Measurements from ENCODE around the gene UPB1. TPM values are rescaled to one million over a fixed set of nuclear protein-coding genes. Genes with fewer than 3 reads are reported as not detected.

Gene UPB1
- under 1 TPM in 1 of 2 donors, not detected in 1; 0.52 TPM for total RNA-seq

DNA sequence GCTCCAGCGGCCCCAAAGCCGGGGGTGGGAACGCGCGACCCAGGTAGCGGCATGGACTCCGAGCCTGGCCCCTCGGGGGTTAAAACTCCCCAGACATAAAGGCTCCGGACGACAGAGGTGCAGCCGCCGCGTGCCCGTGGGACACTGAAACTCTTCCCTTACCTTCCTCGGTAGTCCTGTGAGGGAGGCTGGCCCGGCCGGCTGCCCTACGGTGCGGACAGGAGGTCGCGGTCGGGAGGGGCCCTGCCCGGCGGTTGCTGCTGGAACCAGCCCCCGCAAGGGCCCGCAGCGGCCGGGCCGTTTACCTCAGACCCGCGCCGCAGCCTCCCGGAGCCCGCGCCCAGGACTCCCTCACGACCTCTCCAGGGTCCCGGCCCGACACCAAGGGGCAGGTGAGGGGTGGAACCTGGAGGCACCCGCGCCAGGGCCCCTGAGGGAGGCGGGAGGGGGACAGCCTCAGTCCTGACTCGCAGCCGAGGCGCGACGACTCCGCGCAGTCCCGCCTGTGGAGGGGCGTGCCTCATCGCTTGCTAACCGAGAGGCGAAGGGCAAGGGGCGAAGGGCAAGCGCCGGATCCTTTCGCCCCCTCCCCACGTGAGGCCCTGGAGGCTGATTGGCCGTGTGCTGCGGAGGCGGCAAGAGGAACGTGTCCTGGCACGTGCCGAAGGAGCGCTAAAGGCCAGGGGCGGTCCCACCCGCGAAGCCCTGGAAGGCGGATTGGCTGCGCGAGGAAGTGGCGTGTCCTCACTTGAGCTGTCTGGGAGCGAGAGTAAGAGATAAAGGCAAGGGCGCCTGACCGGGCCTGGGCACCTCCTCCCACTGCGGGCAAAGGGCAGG, at the start of gene UPB1:
Gene UPB1 (plus strand): TSS at position 805 of the 837 bp plus-strand sequence. CDS start 72 bp downstream, outside the sequence.
- DNase-seq (peak in 1 of 4 donors; percentile 14), ATAC-seq (peak; percentile 15)
- intact Hi-C loops (cut with DNase I), result no loop called here

DNA sequence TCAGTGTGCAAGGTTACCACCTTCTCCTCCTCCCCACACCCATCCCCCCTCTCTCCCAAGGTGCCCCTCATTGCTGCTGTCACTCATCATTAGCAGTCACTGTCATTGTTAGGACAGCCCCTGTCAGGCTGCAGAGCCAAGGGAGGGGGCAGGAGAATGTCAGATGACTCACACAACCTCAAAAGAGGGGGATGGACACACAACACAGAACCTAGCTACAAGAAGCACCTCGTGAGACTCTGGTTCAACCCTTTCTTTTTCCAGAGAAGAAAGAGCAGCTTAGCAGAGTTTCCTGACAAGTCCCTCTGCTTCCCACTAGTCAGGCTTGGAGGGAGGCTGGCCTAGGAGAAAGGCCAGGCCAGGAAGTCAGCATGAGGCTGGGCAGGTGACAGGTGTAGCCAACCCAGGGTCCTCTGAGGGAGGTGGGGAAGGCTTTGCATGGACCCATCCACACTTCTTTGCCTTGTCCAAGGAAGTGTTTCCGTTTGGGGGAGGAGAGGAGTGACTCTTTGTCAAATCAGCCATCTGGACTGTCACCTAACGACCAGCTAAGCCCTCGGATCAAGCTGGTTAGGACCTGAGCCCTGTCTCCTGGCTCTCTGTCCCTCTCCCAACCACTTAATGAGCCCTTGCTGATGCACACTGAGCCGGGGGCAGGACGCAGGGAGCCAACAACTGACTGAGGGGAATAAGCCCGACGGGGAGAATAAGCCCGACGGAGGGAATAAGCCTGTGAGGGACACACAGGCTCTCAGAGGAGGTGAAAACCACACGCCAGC, 49.5 kb upstream of the UPB1 start:
- Histone ChIP-seq H3K4me3 (no peak overlapping the region), H3K27me3 (no peaks in the 10 kb centered on the region), H3K36me3 (replicated peaks in 1 of 2; ENCODE audit: insufficient read depth in 1 of 2, low read depth in 2 of 2) (no peaks in the 10 kb centered on the region), H3K9me3 (no peaks in the 10 kb centered on the region), H3K4me1 (no peaks in the 10 kb centered on the region), H3K27ac (no peak overlapping the region)
- DNase-seq (no peak), ATAC-seq (no peak)
- intact Hi-C loops (cut with DNase I), result no loop called here
- 78 to 80% methylated on average over 10 to 11 of the region's 11 CpGs for WGBS, 2 donors
- TF ChIP-seq, protein P1, sequence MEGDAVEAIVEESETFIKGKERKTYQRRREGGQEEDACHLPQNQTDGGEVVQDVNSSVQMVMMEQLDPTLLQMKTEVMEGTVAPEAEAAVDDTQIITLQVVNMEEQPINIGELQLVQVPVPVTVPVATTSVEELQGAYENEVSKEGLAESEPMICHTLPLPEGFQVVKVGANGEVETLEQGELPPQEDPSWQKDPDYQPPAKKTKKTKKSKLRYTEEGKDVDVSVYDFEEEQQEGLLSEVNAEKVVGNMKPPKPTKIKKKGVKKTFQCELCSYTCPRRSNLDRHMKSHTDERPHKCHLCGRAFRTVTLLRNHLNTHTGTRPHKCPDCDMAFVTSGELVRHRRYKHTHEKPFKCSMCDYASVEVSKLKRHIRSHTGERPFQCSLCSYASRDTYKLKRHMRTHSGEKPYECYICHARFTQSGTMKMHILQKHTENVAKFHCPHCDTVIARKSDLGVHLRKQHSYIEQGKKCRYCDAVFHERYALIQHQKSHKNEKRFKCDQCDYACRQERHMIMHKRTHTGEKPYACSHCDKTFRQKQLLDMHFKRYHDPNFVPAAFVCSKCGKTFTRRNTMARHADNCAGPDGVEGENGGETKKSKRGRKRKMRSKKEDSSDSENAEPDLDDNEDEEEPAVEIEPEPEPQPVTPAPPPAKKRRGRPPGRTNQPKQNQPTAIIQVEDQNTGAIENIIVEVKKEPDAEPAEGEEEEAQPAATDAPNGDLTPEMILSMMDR (IDR thresholded peaks at IDR 0.05), result no peak
- no peak for TF ChIP-seq POLR2A (IDR thresholded peaks at IDR 0.05)

More for the DNA sequence above, at the start of gene UPB1:
- H3K4me1 ChIP-seq, result peaks cover 10% of the 10 kb centered on the region
- H3K36me3 ChIP-seq (replicated peaks in 1 of 2; ENCODE audit: insufficient read depth in 1 of 2, low read depth in 2 of 2), result no peaks in the 10 kb centered on the region
- H3K27me3 ChIP-seq, result peaks cover 0 to 16% of the 10 kb centered on the region in 2 donors
- no peak within 1 kb of the TSS for H3K27ac ChIP-seq
- H3K4me3 ChIP-seq, result no peak within 1 kb of the TSS
- no peak for TF ChIP-seq POLR2A (IDR thresholded peaks at IDR 0.05)
- TF ChIP-seq, protein P1 (IDR thresholded peaks at IDR 0.05), result no peak
- 28 to 49% methylated on average over 30 to 69 of the region's 76 CpGs for WGBS, 2 donors
- no peaks in the 10 kb centered on the region for H3K9me3 ChIP-seq

DNA sequence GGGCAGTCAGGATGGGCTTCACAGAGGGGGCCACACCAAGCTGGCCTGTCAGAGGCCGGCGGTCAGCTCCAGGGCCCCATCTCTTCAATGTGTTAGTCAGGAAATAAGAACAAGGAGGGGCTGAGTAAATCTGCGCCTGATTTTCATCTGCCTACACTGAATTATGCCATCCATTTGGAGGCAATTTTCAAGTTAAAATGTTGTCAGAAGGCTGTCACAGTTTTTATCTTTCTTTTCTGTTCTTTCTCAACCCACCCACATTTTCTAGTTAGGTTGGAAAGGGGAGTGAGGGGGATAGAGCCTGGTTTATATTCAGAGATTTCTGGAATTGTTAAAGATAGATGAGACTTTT, 48.9 kb upstream of the UPB1 start:
- ATAC-seq, result no peak

DNA sequence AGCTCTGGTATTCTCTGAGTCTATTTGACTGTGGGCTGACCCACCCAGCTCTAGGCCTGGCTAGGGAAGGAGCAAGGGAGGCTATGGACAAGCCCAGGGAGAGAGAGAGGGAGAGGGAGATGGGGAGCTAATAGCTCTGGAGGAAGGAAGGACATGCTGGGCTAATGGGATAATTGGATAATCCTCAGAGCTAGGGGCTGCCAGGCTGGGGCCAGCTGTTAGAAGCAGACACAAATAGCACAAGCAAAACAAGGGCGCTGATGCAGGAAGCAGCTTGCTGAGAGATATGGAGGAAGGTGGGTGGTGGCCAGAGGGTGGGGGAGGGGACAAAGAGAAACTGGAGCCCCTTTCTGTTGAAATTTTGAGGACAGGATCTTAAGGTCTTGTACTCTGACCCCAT, 44.5 kb upstream of the UPB1 start:
- WGBS, 2 donors, result 61 to 72% methylated on average over 1 of the region's 1 CpG

More for the DNA sequence above, 48.9 kb upstream of the UPB1 start:
- H3K27ac ChIP-seq, result no peak overlapping the region
- H3K36me3 ChIP-seq (replicated peaks in 1 of 2; ENCODE audit: insufficient read depth in 1 of 2, low read depth in 2 of 2), result no peaks in the 10 kb centered on the region
- TF ChIP-seq, protein P1 (IDR thresholded peaks at IDR 0.05), result no peak
- no peak for TF ChIP-seq POLR2A (IDR thresholded peaks at IDR 0.05)
- H3K4me3 ChIP-seq, result no peak overlapping the region
- H3K27me3 ChIP-seq, result no peaks in the 10 kb centered on the region
- DNase-seq, result no peak
- no peaks in the 10 kb centered on the region for H3K9me3 ChIP-seq
- WGBS, 2 donors, result 82 to 92% methylated on average over 3 of the region's 3 CpGs
- intact Hi-C loops (cut with DNase I), result no loop called here
- no peaks in the 10 kb centered on the region for H3K4me1 ChIP-seq

DNA sequence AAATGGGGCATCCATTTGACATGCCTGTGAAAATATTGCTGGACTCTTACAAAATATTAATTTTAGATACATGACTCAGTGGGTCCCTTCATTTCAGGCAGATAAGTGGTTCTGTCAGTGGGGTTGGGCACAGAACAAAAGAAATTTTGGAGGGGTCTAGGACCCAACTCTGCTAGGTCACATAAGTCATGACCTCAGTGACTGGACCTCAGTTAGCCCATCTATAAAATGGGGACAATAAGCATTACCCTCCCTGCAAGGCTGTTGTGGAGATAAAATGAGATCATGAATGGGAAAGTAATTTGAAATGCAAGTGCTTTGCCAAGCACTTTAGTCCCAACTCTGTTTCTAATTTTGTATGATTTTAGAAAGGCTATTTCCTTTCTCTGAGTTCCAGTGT, 44.0 kb upstream of the UPB1 start:
- no peak for TF ChIP-seq POLR2A (IDR thresholded peaks at IDR 0.05)
- TF ChIP-seq, protein P1 (IDR thresholded peaks at IDR 0.05), result no peak
- intact Hi-C loops (cut with DNase I), result no loop called here
- DNase-seq, result no peak
- H3K4me1 ChIP-seq, result peaks cover 9% of the 10 kb centered on the region
- H3K27ac ChIP-seq, result no peak overlapping the region
- no peak overlapping the region for H3K4me3 ChIP-seq
- no peaks in the 10 kb centered on the region for H3K9me3 ChIP-seq
- H3K27me3 ChIP-seq, result no peaks in the 10 kb centered on the region
- ATAC-seq, result no peak
- no peaks in the 10 kb centered on the region for H3K36me3 ChIP-seq (replicated peaks in 1 of 2; ENCODE audit: insufficient read depth in 1 of 2, low read depth in 2 of 2)

More for the DNA sequence above, 44.5 kb upstream of the UPB1 start:
- Histone ChIP-seq H3K9me3 (no peaks in the 10 kb centered on the region), H3K4me1 (peaks cover 5% of the 10 kb centered on the region), H3K27ac (no peak overlapping the region), H3K36me3 (replicated peaks in 1 of 2; ENCODE audit: insufficient read depth in 1 of 2, low read depth in 2 of 2) (no peaks in the 10 kb centered on the region), H3K27me3 (no peaks in the 10 kb centered on the region), H3K4me3 (no peak overlapping the region)
- ATAC-seq (no peak), DNase-seq (no peak)
- intact Hi-C loops (cut with DNase I), result no loop called here
- TF ChIP-seq POLR2A (IDR thresholded peaks at IDR 0.05), result no peak
